ENCODE measurements around the gene TBC1D5. TPM values are rescaled to one million over a fixed set of nuclear protein-coding genes. Genes with fewer than 3 reads are reported as not detected.

The TBC1D5 gene
- total RNA-seq, 1 donor from 2014 or later = 108 TPM

GRCh38 chr3:17243621-17244020, 498.8 kb downstream of the TBC1D5 start:
- H2AFZ ChIP-seq (replicated peaks) = no peak overlapping the region
- Mint-ChIP-seq H3K36me3 (no peaks in the 10 kb centered on the region), H3K9me3 (no peaks in the 10 kb centered on the region), H3K4me3 (no peak overlapping the region), H3K27me3 (ENCODE audit: insufficient read depth, low read depth) (no peaks in the 10 kb centered on the region), H3K4me1 (no peaks in the 10 kb centered on the region), H3K27ac (no peak overlapping the region)
- DNase-seq (ENCODE audit: low spot score) = no peak
- no peaks in the 10 kb centered on the region for H3K9me3 ChIP-seq (ENCODE audit: low read depth)
- no peak overlapping the region for H3K4me2 ChIP-seq
- H4K20me1 ChIP-seq (ENCODE audit: low read depth) = no peaks in the 10 kb centered on the region
- no peaks in the 10 kb centered on the region for H3K36me3 ChIP-seq
- H3K4me3 ChIP-seq = no peak overlapping the region
- H3K27ac ChIP-seq = no peak overlapping the region
- H3K79me2 ChIP-seq (ENCODE audit: low read depth) = no peaks in the 10 kb centered on the region
- no peak overlapping the region for H3K9ac ChIP-seq
- TF ChIP-seq CTCF (IDR thresholded peaks at IDR 0.05) (no peak), EZH2 (IDR thresholded peaks at IDR 0.05) (no peak), EZH2phosphoT487 (IDR thresholded peaks at IDR 0.05) (no peak)
- H3F3A ChIP-seq (ENCODE audit: low read depth) = no peaks in the 10 kb centered on the region
- H3K27me3 ChIP-seq = no peaks in the 10 kb centered on the region
- no peaks in the 10 kb centered on the region for H3K4me1 ChIP-seq

- Histone ChIP-seq H4K20me1 (ENCODE audit: low read depth) (no peaks in the 10 kb centered on the region), H3K4me1 (no peaks in the 10 kb centered on the region), H3K27ac (no peak overlapping the region), H3K9ac (no peak overlapping the region), H3K36me3 (no peaks in the 10 kb centered on the region), H3K4me2 (no peak overlapping the region), H2AFZ (replicated peaks) (no peak overlapping the region), H3K79me2 (ENCODE audit: low read depth) (no peaks in the 10 kb centered on the region), H3F3A (ENCODE audit: low read depth) (no peaks in the 10 kb centered on the region), H3K9me3 (ENCODE audit: low read depth) (no peaks in the 10 kb centered on the region), H3K4me3 (no peak overlapping the region), H3K27me3 (no peaks in the 10 kb centered on the region)
- Mint-ChIP-seq H3K36me3 (no peaks in the 10 kb centered on the region), H3K4me3 (no peak overlapping the region), H3K4me1 (no peaks in the 10 kb centered on the region), H3K27me3 (ENCODE audit: insufficient read depth, low read depth) (no peaks in the 10 kb centered on the region), H3K27ac (no peak overlapping the region), H3K9me3 (no peaks in the 10 kb centered on the region)
- no peak for DNase-seq (ENCODE audit: low spot score)
- TF ChIP-seq EZH2phosphoT487 (IDR thresholded peaks at IDR 0.05) (no peak), EZH2 (IDR thresholded peaks at IDR 0.05) (no peak), CTCF (IDR thresholded peaks at IDR 0.05) (no peak)
Observed at GRCh38 chr3:17239417-17239816, 503.0 kb downstream of the TBC1D5 start.

- H3K27me3 Mint-ChIP-seq (ENCODE audit: insufficient read depth, low read depth) = no peaks in the 10 kb centered on the region
- H3K9me3 Mint-ChIP-seq = no peaks in the 10 kb centered on the region
- no peak overlapping the region for H3K4me3 ChIP-seq
- no peaks in the 10 kb centered on the region for H4K20me1 ChIP-seq (ENCODE audit: low read depth)
- no peaks in the 10 kb centered on the region for H3K4me1 ChIP-seq
- H3K36me3 Mint-ChIP-seq = no peaks in the 10 kb centered on the region
- no peak overlapping the region for H2AFZ ChIP-seq (replicated peaks)
- H3K79me2 ChIP-seq (ENCODE audit: low read depth) = no peaks in the 10 kb centered on the region
- no peak overlapping the region for H3K4me2 ChIP-seq
- no peak overlapping the region for H3K4me3 Mint-ChIP-seq
- no peak overlapping the region for H3K27ac ChIP-seq
- TF ChIP-seq EZH2 (IDR thresholded peaks at IDR 0.05) = no peak
- TF ChIP-seq CTCF (IDR thresholded peaks at IDR 0.05) = no peak
- no peak for TF ChIP-seq EZH2phosphoT487 (IDR thresholded peaks at IDR 0.05)
- no peak for DNase-seq (ENCODE audit: low spot score)
- H3F3A ChIP-seq (ENCODE audit: low read depth) = no peaks in the 10 kb centered on the region
- no peaks in the 10 kb centered on the region for H3K9me3 ChIP-seq (ENCODE audit: low read depth)
- H3K9ac ChIP-seq = no peak overlapping the region
- no peaks in the 10 kb centered on the region for H3K4me1 Mint-ChIP-seq
- no peaks in the 10 kb centered on the region for H3K36me3 ChIP-seq
- H3K27ac Mint-ChIP-seq = no peak overlapping the region
- no peaks in the 10 kb centered on the region for H3K27me3 ChIP-seq
Observed at GRCh38 chr3:17238023-17238422, 504.4 kb downstream of the TBC1D5 start.

Data from neural progenitor cell (in vitro differentiated cells).